Adrenal gland (tissue), 19 donors: ENCODE data around the gene ABLIM1. TPM values are rescaled to one million over a fixed set of nuclear protein-coding genes. Genes with fewer than 3 reads are reported as not detected.

Experiments
- DNase-seq, 7 donors: peaks; one replicate each; pipeline ENCODE4 v3.0.0-alpha.2; 2019 to 2020
- H3K27ac ChIP-seq, 5 donors: fragments of 200-600 bp; sonication (generic) in 4 of 5; 1 replicate in 3 of 5; 2 replicates in 2 of 5; pipeline versions ENCODE4 v1.5.1 to v1.8.0; 2016 to 2020; ENCODE audit warnings: mild to moderate bottlenecking in 1 of 5
- H3K27me3 ChIP-seq: fragments of 200-600 bp; 2 replicates; pipeline ENCODE4 v1.8.0; 2021
- H3K36me3 ChIP-seq, 2 donors: fragments of 200-600 bp; replicated peaks in 1 of 2; 1 replicate in 1 of 2; 2 replicates in 1 of 2; pipeline versions ENCODE4 v1.5.1 to v1.8.0; 2018 to 2022
- H3K4me1 ChIP-seq, 2 donors: fragments of 200-600 bp; replicated peaks in 1 of 2; 1 replicate in 1 of 2; 2 replicates in 1 of 2; pipeline versions ENCODE4 v1.5.1 to v1.8.0; 2018 to 2021
- H3K4me3 ChIP-seq, 4 donors: fragments of 200-600 bp; sonication (generic) in 3 of 4; one replicate each; pipeline ENCODE4 v1.5.1; 2016 to 2018
- H3K9me3 ChIP-seq, 3 donors: fragments of 200-600 bp; sonication (generic) in 1 of 3; replicated peaks in 1 of 3; 1 replicate in 2 of 3; 2 replicates in 1 of 3; pipeline versions ENCODE4 v1.5.1 to v1.8.0; 2016 to 2021
- CTCF ChIP-seq, 6 experiments: fragments of 450-650 bp in 4 of 6; fragments of 200-600 bp in 2 of 6; sonication (generic) in 1 of 6; IDR thresholded peaks; 1 replicate in 5 of 6; 2 replicates in 1 of 6; pipeline versions ENCODE4 v1.5.1 to v1.8.0; 2016 to 2021; ENCODE audit warnings: antibody characterized with exemption in 6 of 6, mild to moderate bottlenecking in 2 of 6, moderate library complexity in 1 of 6
- POLR2A ChIP-seq, 2 donors: fragments of 450-650 bp; IDR thresholded peaks; one replicate each; pipeline ENCODE4 v1.6.1; 2017; ENCODE audit warnings: antibody characterized with exemption in 2 of 2, mild to moderate bottlenecking in 2 of 2, moderate library complexity in 1 of 2
- WGBS, 4 donors: extraction: QIAGEN DNeasy Blood & Tissue Kit in 2 of 4; methylation state at CpG; one replicate each; pipeline versions ENCODE4 v1.1.5 to v1.1.7; 2013 to 2017; 5-methylcytosine and 5-hydroxymethylcytosine counted together
- intact Hi-C, 2 donors: fragments of 100-400 bp; cut with DNase I; formaldehyde crosslinking; loops; one replicate each; pipeline versions ENCODE4 v1.14.1 to v1.15.0; 2022 to 2023
- long read RNA-seq, 10 donors: library from polyadenylated mRNA in 3 of 10; unstranded in 2 of 10; stranded (forward) in 1 of 10; transcript quantifications; one replicate each; pipeline ENCODE4 v2.0.0 and lab custom pipeline, GENCODE V29; 2021 to 2026
- polyA plus RNA-seq, 3 donors: library from polyadenylated mRNA; stranded (reverse); fragments of 200-250 nt in 2 of 3; fragments of 350-450 nt in 1 of 3; fragmentation: Illumina TruSeq in 1 of 3; extraction: RNeasy Lipid Tissue Mini Kit (QIAGEN cat#74804) in 1 of 3; gene quantifications; one replicate each; pipeline ENCODE4 v1.2.3, GENCODE V29; 2013 to 2014
- total RNA-seq, 9 donors: library from RNA; depleted of rRNA in 4 of 9; stranded (reverse); fragments of >200 nt in 4 of 9; fragments of 120-200 nt in 1 of 9; fragmentation: NEBNext Ultra II Directional in 1 of 9; extraction: Animal tissue kit (Norgen Biotek cat#: 25700) in 1 of 9; gene quantifications; one replicate each; pipeline versions ENCODE4 v1.1.0 to v1.2.4, GENCODE V29; 2013 to 2023
- donor health status: healthy with polysubstance abuse.
- donor health status: Bipolar disorder and iron deficiency.
- donor health status: DM: yes; HTN: yes; CAD: no.
- donor health status: DM: no; HTN: no; CAD: no.
- donor health status: DM: no; HTN: no; CAD: no.
- donor health status: DM: yes; HTN: yes; CAD: no.

ABLIM1 gene
- total RNA-seq: 100 to 1,000 TPM in 7 of 9 donors, 10 to 100 TPM in 1, 1 to 10 TPM in 1; 7.9 to 430 (median 233) TPM
- 10 to 100 TPM; 42.9 to 74.5 (median 72.4) TPM for polyA plus RNA-seq
- long read RNA-seq, donor 1: 0 reads
- long read RNA-seq, donor 2: 0 reads
- long read RNA-seq, donor 3: 0 reads
- long read RNA-seq, donor 4, partial matches to known transcripts: 7 of 41 reads
- long read RNA-seq, donor 4, other reads (novel, unspliced or antisense): 34 of 41 reads
- long read RNA-seq, donor 5, partial matches to known transcripts: 9 of 63 reads
- long read RNA-seq, donor 5, other reads (novel, unspliced or antisense): 54 of 63 reads
- long read RNA-seq, donor 6, partial matches to known transcripts: 8 of 51 reads
- long read RNA-seq, donor 6, other reads (novel, unspliced or antisense): 43 of 51 reads
- long read RNA-seq, donor 7: 0 reads
- long read RNA-seq, donor 8: 0 reads
- long read RNA-seq, donor 9: 0 reads
- long read RNA-seq, donor 10: 0 reads

GRCh38 chr10:114658175-114658574 lies at the start of gene ABLIM1:
Gene ABLIM1, minus strand, starts transcription at chr10:114658275. Its CDS starts 75 bp downstream, at chr10:114658200.
- WGBS, 4 donors: 87 to 92% (median 90%) methylated on average over 2 of the region's 2 CpGs
- H3K27ac ChIP-seq: no peak within 1 kb of the TSS
- intact Hi-C loops: no loop called here

GRCh38 chr10:114706458-114707055 lies 48.5 kb upstream of the ABLIM1 start:
- Histone ChIP-seq H3K27me3 (no peaks in the 10 kb centered on the region), H3K4me1 (peaks cover 0 to 11% of the 10 kb centered on the region in 2 donors), H3K4me3 (no peak overlapping the region), H3K36me3 (no peaks in the 10 kb centered on the region), H3K27ac (no peak overlapping the region), H3K9me3 (peaks cover 0 to 5% (median 0%) of the 10 kb centered on the region in 3 donors)
- WGBS, 4 donors: 39 to 60% (median 44%) methylated on average over 4 of the region's 4 CpGs
- TF ChIP-seq POLR2A (IDR thresholded peaks at IDR 0.05) (no peak), CTCF (IDR thresholded peaks at IDR 0.05) (no peak)
- intact Hi-C loops: loop anchor here (10.0 kb wide), 3 partner anchors 152 to 232 kb away; no protein-coding TSS in a partner anchor
- DNase-seq: no peak

More at GRCh38 chr10:114658175-114658574, at the start of gene ABLIM1:
- no peaks in the 10 kb centered on the region for H3K36me3 ChIP-seq
- no peak within 1 kb of the TSS for H3K4me3 ChIP-seq
- H3K27me3 ChIP-seq: no peaks in the 10 kb centered on the region
- no peaks in the 10 kb centered on the region for H3K9me3 ChIP-seq
- peaks cover 4% of the 10 kb centered on the region in 2 donors for H3K4me1 ChIP-seq
- TF ChIP-seq POLR2A (IDR thresholded peaks at IDR 0.05) (no peak), CTCF (IDR thresholded peaks at IDR 0.05) (no peak)
- DNase-seq: no peak

- H3K4me3 ChIP-seq: no peak overlapping the region
- DNase-seq: no peak
- no peak overlapping the region for H3K27ac ChIP-seq
- intact Hi-C loops: loop anchor here (10.0 kb wide), 3 partner anchors 150 to 230 kb away; no protein-coding TSS in a partner anchor
- no peaks in the 10 kb centered on the region for H3K36me3 ChIP-seq
- H3K4me1 ChIP-seq: peaks cover 0 to 11% of the 10 kb centered on the region in 2 donors
- H3K27me3 ChIP-seq: no peaks in the 10 kb centered on the region
- no peak for TF ChIP-seq CTCF (IDR thresholded peaks at IDR 0.05)
- no peak for TF ChIP-seq POLR2A (IDR thresholded peaks at IDR 0.05)
- H3K9me3 ChIP-seq: peaks cover 0 to 5% (median 0%) of the 10 kb centered on the region in 3 donors
- 87 to 94% (median 94%) methylated on average over 4 of the region's 4 CpGs for WGBS, 4 donors
Measured at GRCh38 chr10:114704679-114705078, 46.6 kb upstream of the ABLIM1 start.
